ENCODE data around the gene KIAA1755.
A peak's percentile ranks its signal among the peaks of the same experiment; 100 is the strongest.
"Not testable (repeated sequence)": the region's sequence is repeated elsewhere in the genome, so short reads cannot be mapped to it uniquely, and the experiment has no call there.

KIAA1755 gene

GRCh38 chr20:38262931-38263330 lies 2.4 kb upstream of the KIAA1755 start:
- no peak for DNase-seq

DNA sequence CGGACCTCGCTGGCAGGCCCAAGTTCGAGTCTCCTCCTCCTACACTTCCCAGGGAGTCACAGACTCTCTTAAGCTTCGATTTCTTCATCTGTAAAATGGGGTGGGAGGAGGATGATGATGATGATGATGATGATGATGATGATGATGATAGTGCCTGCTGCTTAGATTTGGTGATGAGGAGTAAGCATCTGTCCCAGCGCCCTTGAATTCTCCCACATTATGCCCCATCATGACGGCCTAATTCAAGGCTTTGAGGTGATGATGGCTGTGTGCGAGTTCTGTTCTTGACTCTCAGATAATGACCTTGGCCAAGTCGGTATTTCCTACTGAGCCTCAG lies 487 bp upstream of the KIAA1755 start:
- DNase-seq, result no peak

- DNase-seq, result no peak
Measured at GRCh38 chr20:38260025-38260377, 534 bp downstream of the KIAA1755 start.

DNA sequence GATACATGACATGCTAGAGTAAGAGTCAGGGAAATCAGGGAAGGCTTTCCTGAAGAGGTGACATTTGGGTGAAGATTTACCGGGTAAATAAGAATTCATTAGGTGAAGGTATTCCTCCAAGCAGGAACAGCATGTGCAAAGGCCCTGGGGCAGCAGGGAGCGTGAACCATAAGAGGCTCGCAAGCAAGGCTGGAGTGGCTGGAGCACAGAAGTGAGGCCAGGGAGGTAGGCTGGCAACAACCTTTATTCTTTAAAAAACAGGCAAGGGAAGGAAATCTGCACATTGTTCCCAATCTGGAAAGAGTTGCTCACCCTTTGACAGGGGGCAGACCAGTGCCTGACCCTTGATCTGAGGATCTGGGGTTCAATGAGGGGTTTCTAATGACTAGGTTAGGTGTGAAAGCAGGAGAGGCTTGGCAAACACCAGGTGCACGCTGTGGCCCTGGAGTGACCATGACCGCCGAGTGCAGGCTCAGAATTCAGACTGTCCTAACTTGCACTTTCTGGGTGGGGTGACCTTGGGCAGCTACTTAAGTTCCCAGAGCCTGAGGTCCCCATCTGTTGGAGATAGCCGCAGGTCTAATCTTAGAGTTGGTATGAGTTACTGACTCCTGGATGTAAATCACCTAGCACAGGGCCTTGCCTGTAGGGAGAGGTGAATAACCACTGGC lies 1.9 kb downstream of the KIAA1755 start:
- DNase-seq, result no peak

GRCh38 chr20:38256966-38257365 lies 3.6 kb downstream of the KIAA1755 start:
- DNase-seq, result no peak

- DNase-seq, result no peak
Measured at GRCh38 chr20:38256021-38256420, 4.5 kb downstream of the KIAA1755 start.

DNA sequence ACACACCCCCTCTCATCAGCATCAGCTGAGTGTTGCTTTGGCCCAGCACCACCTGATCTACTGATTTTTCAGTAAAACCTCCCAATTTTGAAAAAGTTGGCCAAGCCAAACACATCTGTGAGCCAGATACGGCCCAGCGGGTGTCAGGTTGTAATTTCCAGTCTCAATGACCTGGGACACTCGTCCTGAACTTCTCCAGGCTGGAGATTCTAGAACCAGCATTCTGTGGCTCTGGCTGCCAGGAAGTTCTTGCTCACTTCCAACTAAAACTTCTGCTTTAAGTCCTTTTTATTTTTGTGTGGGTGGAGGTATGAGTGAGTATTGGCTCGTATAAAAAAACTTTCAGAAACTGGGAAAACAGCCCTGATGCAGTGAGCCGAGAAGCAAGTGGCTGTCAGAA lies 5.1 kb downstream of the KIAA1755 start:
- no peak for DNase-seq

DNA sequence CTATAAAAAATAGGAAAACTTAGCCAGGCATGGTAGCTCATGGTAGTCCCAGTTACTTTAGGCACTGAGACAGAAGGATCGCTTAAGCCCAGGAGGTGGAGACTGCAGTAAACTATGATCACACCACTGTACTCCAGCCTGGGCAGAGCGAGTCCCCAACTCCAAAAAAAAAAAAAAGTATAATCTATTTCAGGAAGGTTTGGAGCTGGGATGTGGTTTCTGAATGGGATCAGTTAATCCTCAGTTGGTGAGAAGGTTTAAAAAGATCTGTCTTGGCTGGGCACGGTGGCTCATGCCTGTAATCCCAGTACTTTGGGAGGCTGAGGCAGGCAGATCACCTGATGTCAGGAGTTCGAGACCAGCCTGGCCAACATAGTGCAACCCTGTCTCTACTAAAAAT lies 5.9 kb downstream of the KIAA1755 start:
- not testable (repeated sequence) for DNase-seq

- DNase-seq, result no peak
Measured at GRCh38 chr20:38253571-38253970, 7.0 kb downstream of the KIAA1755 start.

DNA sequence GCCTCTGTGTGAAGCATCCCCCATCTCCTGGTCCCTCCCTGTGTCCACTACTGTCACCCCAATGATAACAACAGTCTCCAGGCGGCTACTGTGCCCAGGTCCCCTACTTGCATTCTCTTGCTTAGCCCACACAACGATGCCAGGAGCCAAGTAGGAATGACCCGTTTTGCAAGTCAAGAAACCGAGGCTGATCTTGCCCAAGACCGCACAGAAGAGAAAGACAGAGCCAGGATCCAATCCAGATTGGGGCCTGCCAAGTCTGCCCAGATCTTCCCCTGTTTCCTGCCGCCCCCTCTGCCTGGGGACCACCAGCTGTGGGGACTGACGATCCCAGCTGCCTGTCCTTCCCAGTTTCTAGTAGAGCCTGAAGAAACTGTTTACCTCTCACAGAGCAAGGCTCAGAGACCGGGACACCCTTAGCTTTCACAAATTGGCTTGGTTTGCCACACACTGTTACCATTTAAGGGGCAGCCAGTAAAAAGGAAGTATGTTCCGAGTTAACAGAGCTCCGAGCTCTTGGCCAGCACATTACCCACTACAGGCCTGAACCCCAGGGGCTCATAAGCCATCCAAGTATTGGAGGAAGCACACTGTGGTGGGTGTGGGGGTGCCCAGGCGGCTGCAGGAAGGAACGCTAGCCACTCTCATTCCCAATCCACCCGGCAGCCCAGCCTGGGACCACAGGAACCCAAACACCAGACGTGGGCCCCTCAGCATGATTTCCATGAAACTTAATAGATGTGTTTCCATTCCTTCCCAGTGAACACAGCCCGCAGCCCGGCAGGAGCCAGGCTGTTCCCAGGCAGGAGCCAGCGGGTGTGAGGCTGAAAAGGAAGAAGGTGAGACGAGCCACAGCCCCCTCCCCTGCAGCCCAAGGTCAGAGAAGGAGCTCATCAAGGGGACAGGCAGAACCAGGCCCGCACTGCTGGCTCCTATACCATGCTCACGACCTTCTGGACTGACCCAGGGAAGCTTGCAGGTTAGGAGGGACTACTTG lies 7.9 kb downstream of the KIAA1755 start:
- DNase-seq, result no peak

- not testable (repeated sequence) for DNase-seq
Measured at GRCh38 chr20:38251441-38251840, 9.1 kb downstream of the KIAA1755 start.

GRCh38 chr20:38250609-38251008 lies 9.9 kb downstream of the KIAA1755 start:
- no peak for DNase-seq

- no peak for DNase-seq
Measured at GRCh38 chr20:38249536-38250310, 10.8 kb downstream of the KIAA1755 start.

GRCh38 chr20:38248133-38248532 lies 12.4 kb downstream of the KIAA1755 start:
- DNase-seq, result no peak

DNA sequence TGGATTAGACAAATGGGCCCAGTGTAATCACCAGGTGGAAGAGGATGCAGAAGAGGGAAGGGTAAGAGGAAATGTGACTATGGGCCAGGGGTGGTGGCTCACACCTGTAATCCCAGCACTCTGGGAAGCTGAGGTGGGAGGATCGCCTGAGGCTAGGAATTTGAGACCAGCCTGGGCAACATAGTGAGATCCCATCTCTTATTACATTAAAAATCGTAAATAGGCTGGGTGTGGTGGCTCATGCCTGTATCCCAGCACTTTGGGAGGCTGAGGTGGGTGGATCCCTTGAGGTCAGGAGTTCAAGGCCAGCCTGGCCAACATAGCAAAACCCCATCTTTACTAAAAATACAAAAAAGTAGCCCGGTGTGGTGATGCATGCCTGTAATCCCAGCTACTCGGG lies 12.8 kb downstream of the KIAA1755 start:
- DNase-seq, result not testable (repeated sequence)

GRCh38 chr20:38247166-38247509 lies 13.4 kb downstream of the KIAA1755 start:
- no peak for DNase-seq

GRCh38 chr20:38246357-38247165 lies 14.0 kb downstream of the KIAA1755 start:
- DNase-seq, result no peak

GRCh38 chr20:38245753-38246152 lies 14.8 kb downstream of the KIAA1755 start:
- DNase-seq, result no peak

- DNase-seq, result no peak
Measured at GRCh38 chr20:38243709-38244020, 16.9 kb downstream of the KIAA1755 start.

DNA sequence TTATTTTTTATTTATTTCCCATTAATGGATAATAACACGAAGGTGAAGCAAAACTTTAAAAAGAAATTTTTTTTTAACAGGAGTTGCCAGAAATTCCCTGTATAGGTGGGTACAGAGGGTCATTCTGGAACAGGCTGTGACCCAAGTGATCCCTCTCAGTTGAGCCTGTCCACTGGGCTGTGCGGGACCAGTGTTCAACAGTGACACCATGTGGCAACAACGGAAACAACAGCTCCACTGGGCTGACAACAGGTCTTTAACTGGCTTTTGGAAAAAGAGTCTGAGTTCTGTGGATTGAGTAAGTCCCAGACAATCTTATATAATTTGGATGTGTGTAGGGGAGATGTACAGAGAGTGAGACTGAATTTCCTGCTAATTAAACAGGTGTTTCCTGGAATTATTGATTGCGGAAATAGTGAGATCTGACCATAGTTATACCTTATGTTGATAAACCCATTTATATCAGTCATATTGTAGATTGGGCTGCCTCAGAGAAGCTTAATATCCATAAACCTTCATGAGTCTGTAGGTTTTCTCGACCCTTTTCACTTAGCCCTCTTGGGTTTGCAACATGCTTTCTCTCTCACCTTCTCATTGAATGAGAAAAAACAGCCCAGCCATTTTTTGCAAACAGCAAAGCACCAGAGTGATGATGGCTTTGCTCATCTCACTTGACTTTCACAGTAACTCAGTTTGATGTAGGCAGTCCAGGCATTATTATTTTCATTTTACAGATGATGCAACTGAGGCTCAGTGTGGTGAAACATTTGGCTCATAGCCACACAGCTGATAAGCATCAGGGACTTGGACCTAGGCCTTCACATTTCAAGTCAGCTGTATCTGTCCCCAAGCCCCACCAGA lies 17.5 kb downstream of the KIAA1755 start:
- DNase-seq, result peak; percentile 4

- no peak for DNase-seq
Measured at GRCh38 chr20:38241201-38241600, 19.3 kb downstream of the KIAA1755 start.

DNA sequence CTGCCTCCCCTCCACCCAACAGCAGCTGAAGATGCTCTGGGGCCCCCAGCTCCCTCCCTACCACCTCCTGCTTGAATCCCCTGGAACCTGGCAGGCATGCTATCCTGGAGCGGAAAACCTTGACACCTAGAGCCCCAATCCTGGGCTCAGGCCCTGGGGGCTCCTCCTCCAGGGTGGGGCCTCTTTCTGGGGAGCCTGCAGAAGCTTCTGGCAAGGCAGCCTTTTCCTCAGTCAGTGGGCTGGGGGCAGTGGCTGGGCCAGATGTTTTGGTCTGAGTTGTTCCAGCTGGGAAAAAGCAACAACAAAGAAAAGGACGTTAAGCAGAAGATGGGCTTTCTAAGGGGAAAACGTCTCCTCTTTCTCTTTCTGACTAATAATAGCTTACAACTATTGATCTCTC lies 21.1 kb downstream of the KIAA1755 start:
- DNase-seq, result no peak
